ENCODE data around the gene ADPRH. TPM values are rescaled to one million over a fixed set of nuclear protein-coding genes. Genes with fewer than 3 reads are reported as not detected.

Gene ADPRH
- total RNA-seq, 2 donors from 2014 or later, result 11.4 to 14.7 TPM

- H3K36me3 Mint-ChIP-seq (ENCODE audit: low read depth), result peaks cover 20% of the 10 kb centered on the region
- peaks cover 8% of the 10 kb centered on the region for H3K9me3 Mint-ChIP-seq
- H3K4me1 Mint-ChIP-seq, result peaks cover 28% of the 10 kb centered on the region
- no peak for ATAC-seq (replicated peaks)
- peak overlapping the region; percentile 61 for H3K4me3 Mint-ChIP-seq
- no peaks in the 10 kb centered on the region for H3K27me3 Mint-ChIP-seq
- H3K27ac Mint-ChIP-seq, result peak overlapping the region; percentile 85
These were observed 57.8 kb downstream of the ADPRH start for GRCh38 chr3:119636891-119637611.

DNA sequence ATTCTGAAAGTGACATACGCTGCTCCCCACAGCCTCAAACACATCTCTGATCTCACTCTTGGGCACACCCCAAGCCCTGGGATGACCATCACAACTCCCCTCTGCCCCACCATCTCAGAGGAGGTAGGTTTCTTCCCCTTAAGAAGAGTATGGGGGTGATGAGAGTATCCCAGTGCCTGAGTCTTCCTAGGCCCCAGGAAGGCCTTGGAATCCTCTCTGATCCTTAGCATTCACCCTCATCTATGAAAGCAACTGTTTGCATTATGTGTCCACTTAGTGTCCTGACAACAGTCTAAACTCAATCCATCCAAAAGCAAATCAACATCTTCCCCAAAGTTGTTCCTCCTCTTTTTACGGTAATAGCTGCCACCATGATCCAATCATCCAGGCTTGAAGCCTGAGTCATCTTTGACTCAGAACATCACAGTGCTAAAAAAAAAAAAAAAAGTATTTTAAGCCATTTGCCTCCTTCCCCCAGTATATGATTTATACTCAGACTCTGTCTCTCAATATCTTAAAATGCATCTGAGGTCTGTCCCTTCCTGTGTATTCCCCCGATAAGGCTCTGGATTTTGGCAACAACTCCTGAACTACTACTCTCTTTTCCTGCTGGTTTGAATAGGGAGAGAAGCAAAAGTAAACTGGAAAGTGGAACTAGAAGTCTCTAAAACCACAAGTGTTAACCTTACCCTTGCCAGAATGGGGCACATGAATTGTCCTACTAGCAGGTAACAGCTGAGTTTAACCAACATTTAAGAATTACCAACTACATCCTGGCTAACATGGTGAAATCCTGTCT is 58.6 kb downstream of the ADPRH start:
- Mint-ChIP-seq H3K4me1 (peaks cover 34% of the 10 kb centered on the region), H3K4me3 (peak overlapping the region; percentile 61), H3K27ac (peak overlapping the region; percentile 85), H3K27me3 (no peaks in the 10 kb centered on the region), H3K9me3 (peaks cover 8% of the 10 kb centered on the region), H3K36me3 (ENCODE audit: low read depth) (peaks cover 20% of the 10 kb centered on the region)
- peak; percentile 40 for ATAC-seq (replicated peaks)

Other genes starting within 250 kb of the ADPRH start
- gene TMEM39A, start 115.9 kb upstream of the ADPRH start, total RNA-seq, result 10 to 100 TPM; 41.8 to 48.1 TPM
- gene POGLUT1, start 110.5 kb upstream of the ADPRH start, total RNA-seq, result 10 to 100 TPM; 14.2 to 21.0 TPM
- gene TIMMDC1, start 80.9 kb upstream of the ADPRH start, total RNA-seq, result 10 to 100 TPM; 55.6 to 89.7 TPM
- 10 to 100 TPM; 24.3 to 28.8 TPM for gene CD80, start 19.9 kb upstream of the ADPRH start, total RNA-seq
- gene PLA1A, start 18.4 kb downstream of the ADPRH start, total RNA-seq, result under 1 TPM; 0.34 to 0.39 TPM
- 1 to 10 TPM; 4.0 to 4.7 TPM for gene POPDC2, start 81.1 kb downstream of the ADPRH start, total RNA-seq
- gene COX17, start 97.9 kb downstream of the ADPRH start, total RNA-seq, result 10 to 100 TPM; 55.7 to 65.4 TPM
- 1 to 10 TPM in 1 of 2 donors, not detected in 1; 1.6 TPM for gene CFAP91, start 123.5 kb downstream of the ADPRH start, total RNA-seq
- gene NR1I2, start 202.6 kb downstream of the ADPRH start, total RNA-seq, result under 1 TPM; 0.43 to 0.82 TPM

All from activated T-helper 17 cell treated with anti-CD3 and anti-CD28 coated beads, Interleukin-2, amount 50 U/mL, for 72 hours (primary cell).